HG03066 (cell line): ENCODE data around the gene GRIK3.
"Not testable (repeated sequence)": the region's sequence is repeated elsewhere in the genome, so short reads cannot be mapped to it uniquely, and the experiment has no call there.

Experiments used
- ATAC-seq: cut with Tn5 transposase; IDR thresholded peaks from one replicate; pipeline ENCODE4 v1.9.1; 2021; ENCODE audit warnings: low read depth; ENCODE audit not compliant: unreplicated experiment

Gene GRIK3

GRCh38 chr1:36773827-36774541 is 260.3 kb downstream of the GRIK3 start:
- ATAC-seq = no peak

- ATAC-seq = no peak
Measured at GRCh38 chr1:36772647-36773495, 261.4 kb downstream of the GRIK3 start.

- ATAC-seq = no peak
Measured at GRCh38 chr1:36771660-36772284, 262.5 kb downstream of the GRIK3 start.

GRCh38 chr1:36771240-36771639 is 263.1 kb downstream of the GRIK3 start:
- no peak for ATAC-seq

GRCh38 chr1:36769886-36770830 is 264.2 kb downstream of the GRIK3 start:
- ATAC-seq = no peak

- no peak for ATAC-seq
Measured at GRCh38 chr1:36768486-36769178, 265.7 kb downstream of the GRIK3 start.

- not testable (repeated sequence) for ATAC-seq
Measured at GRCh38 chr1:36767429-36767828, 266.9 kb downstream of the GRIK3 start.

GRCh38 chr1:36766481-36766880 is 267.8 kb downstream of the GRIK3 start:
- no peak for ATAC-seq

GRCh38 chr1:36765785-36766300 is 268.5 kb downstream of the GRIK3 start:
- ATAC-seq = no peak

GRCh38 chr1:36764798-36765197 is 269.5 kb downstream of the GRIK3 start:
- no peak for ATAC-seq

- no peak for ATAC-seq
Measured at GRCh38 chr1:36763771-36764170, 270.5 kb downstream of the GRIK3 start.

GRCh38 chr1:36762174-36762573 is 272.1 kb downstream of the GRIK3 start:
- no peak for ATAC-seq

GRCh38 chr1:36761113-36761512 is 273.2 kb downstream of the GRIK3 start:
- ATAC-seq = no peak

GRCh38 chr1:36760081-36760480 is 274.2 kb downstream of the GRIK3 start:
- no peak for ATAC-seq

GRCh38 chr1:36759355-36759754 is 275.0 kb downstream of the GRIK3 start:
- ATAC-seq = no peak

- ATAC-seq = no peak
Measured at GRCh38 chr1:36755303-36756230, 278.7 kb downstream of the GRIK3 start.

- no peak for ATAC-seq
Measured at GRCh38 chr1:36754366-36754765, 279.9 kb downstream of the GRIK3 start.

- no peak for ATAC-seq
Measured at GRCh38 chr1:36753451-36753850, 280.9 kb downstream of the GRIK3 start.
